ENCODE data around the gene NTN3.
A peak's percentile ranks its signal among the peaks of the same experiment; 100 is the strongest.

The NTN3 gene

DNA sequence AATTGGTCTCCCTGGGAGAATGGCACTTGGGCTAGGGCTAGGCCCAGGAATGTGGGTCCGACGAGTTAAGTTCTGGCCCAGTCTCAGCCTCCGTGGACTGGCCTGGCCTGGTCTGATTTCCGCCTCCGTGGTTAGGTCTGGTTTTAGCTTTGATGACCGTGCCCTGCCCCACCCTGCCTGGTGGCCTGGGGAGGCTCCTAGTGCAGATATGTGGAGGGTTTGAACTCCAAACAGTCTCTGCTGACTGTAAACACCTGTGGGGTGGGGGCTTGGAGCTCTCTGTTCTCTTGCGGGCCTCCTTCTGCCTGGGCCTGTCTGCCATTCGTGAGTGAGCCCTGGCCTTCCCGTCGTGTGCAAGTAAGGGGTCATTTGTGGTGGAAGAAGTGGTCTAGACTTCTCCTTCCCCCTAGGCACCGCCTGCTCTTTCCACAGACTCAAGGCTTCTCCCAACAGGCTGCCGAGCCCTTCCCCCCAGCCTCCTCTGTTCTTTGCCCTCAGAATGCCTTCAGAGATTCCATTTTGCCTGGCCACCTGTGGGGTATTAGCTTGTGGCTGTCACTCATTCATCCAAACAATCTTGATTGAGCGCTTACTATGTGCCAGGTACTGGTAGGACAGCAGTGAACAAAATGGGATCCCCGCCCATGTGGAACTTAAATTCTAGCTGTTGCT lies 44.2 kb downstream of the NTN3 start:
- DNase-seq = no peak

DNA sequence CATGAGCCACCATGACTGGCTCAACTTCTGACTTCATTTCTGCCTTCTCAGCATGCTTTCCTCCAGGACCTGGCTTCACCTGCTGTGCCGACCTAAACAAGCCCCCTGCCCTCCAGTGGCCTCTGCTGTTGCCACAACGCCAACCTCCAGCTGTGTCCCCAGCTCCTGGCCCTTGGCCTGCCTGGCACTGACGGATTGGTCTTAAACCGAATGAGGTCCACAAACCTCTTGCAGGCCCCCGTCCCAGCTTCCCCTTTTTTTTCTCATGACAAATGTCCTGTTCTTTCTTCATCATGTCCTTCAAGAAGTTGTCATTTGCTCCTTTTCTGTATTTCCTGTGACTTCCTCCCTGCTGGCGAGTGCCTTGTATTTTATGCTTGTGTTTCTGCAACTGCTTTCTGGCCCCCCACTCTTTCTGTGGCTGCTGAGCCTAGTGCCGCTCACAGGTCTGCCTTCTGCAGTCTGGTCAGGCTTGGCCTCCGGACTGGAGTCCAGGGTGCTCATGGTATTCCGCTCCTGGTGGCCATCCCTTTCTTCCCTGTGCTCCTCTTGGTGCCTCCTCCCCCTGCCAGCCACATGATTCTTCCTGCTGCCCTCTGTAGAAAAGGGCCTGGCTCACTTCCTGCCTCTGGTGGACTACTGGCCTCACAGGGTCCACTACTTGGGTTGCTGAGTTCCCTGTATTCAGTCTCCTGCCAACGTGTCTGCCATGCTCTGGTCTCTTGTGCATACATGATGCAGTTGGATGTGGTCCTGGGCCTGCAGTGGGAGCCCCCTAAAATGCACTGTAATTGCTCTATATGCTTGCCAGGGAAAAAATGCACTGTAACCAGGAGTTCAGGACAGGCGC lies 45.5 kb downstream of the NTN3 start:
- no peak for DNase-seq

DNA sequence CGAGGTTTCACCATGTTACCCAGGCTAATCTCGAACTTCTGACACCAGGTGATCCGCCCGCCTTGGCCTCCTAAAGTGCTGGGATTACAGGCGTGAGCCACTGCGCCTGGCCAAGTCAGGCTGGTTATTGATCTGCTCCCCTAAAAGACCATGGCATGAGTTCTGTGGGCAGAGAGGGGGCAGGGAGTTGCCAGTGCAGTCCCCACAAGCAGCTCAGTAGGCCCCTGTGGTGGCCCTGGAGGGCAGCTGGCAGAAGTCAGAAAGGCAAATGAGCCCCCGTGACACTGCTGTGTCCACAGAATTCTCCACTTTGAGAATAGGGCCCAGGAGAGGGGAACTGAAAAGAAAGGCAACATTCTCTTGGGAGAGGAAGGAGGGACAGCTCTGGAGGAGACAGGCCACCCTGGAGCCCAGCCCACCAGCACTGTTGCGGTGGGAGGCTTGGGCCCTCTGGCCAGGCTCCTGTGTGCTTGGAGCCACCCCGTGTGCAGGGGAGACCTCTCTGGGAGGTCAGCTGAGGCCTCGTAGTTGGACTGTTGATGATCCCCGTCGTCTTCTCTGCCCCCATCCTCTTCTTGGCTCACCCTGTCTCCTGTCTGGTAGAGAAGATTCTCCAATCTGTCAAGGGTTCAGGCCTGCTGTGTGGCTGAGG lies 47.0 kb downstream of the NTN3 start:
- no peak for DNase-seq

DNA sequence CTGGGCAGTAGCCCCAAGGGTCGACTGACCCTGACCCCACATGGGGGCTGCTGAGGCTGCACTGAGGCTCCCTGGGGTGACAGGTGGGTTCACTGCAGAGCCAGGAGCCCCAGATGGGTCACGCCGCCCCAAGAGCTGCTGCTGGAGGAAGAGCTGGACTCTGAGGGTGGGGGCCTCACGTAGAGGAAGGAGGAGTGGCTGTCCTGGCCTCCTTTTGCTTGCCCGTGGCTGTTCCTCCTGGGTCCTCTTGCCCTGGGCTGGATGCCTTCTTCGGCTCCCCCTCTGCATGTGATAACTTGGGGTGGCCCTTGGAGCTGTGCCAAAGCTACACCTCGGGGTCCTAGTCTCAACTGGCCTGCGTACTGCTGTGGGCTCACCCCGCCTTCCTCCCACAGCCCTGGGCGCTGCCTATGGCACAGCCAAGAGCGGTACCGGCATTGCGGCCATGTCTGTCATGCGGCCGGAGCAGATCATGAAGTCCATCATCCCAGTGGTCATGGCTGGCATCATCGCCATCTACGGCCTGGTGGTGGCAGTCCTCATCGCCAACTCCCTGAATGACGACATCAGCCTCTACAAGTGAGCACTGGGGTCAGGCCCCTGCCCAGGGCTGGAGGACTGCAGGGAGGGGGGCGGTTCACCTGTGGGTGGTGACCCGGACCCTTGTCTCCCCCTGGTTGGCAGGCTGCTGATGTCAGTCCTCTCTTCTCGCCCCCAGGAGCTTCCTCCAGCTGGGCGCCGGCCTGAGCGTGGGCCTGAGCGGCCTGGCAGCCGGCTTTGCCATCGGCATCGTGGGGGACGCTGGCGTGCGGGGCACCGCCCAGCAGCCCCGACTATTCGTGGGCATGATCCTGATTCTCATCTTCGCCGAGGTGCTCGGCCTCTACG lies 48.0 kb downstream of the NTN3 start:
- no peak for DNase-seq

DNA sequence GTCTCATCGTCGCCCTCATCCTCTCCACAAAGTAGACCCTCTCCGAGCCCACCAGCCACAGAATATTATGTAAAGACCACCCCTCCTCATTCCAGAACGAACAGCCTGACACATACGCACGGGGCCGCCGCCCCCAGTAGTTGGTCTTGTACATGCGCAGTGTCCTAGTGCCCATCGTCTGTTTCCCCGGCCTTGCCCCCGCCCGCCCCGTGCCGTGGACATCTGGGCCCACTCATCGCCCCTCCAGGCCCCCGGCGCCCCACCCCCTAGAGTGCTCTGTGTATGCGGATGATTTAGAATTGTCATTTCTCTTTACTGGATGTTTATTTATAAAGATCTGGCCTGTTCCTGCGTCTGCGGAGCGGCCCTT lies 48.6 kb downstream of the NTN3 start:
- no peak for DNase-seq

DNA sequence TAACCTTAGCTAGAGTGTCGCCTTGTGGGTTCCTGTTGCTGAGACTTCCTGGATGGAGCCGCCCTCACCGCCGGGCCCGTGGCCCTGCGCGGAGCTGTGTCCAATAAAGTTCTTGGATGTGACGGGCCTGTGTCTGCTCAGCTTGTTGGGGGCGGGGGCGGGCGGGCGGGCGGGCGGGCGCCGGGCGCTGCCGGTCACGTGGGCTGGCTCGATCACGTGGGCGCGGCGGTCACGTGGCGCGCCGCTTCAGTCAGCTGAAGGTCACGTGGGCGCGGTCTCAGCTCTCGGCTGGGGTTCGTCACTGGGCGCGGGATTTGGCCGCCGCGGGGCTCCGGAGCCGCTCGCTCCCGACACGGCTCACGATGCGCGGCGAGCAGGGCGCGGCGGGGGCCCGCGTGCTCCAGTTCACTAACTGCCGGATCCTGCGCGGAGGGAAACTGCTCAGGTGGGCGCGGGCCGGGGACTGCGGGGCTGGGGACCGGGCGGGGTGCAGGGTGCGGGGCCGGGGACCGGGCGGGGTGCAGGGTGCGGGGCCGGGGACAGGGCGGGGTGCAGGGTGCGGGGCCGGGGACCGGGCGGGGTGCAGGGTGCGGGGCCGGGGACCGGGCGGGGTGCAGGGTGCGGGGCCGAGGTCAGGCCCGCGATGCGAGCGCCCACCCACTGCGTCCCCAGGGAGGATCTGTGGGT lies 49.1 kb downstream of the NTN3 start, which contains the start of gene AMDHD2:
Gene AMDHD2, plus strand, starts transcription at position 275 of the 687 bp plus-strand sequence. Its CDS starts 88 bp downstream, at position 363.
- peak; percentile 91 for DNase-seq

DNA sequence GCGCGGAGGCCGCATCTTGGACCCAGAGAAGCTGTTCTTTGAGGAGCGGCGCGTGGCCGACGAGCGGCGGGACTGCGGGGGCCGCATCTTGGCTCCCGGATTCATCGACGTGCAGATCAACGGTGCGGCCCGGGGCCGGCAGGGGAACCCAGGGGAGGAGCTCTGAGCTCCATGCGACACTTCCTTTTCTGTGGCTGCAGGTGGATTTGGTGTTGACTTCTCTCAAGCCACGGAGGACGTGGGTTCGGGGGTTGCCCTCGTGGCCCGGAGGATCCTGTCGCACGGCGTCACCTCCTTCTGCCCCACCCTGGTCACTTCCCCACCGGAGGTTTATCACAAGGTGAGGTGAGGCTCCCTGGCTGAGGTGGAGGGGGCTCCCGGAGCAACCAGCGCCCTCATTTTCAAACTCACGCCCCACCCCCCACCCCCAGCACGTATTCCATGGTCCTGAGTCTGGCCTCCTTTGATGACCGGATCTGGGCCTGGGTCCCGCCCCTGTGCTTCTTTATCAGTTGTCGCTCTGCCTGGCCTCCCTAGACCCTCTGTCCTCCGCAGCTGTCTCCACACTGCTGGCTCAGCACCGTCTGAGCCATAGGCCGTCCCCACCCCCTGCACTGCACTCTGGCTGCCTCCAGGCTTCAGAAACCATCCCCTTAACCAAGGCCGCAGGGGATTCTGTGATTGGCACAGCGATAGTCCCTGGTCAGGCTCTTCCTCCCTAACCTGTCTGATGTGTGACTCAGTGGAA lies 49.9 kb downstream of the NTN3 start:
- peak; percentile 58 for DNase-seq
